Upper lobe of right lung (tissue), 1 donor: ENCODE results near the gene RAB7B. TPM values are rescaled to one million over a fixed set of nuclear protein-coding genes. Genes with fewer than 3 reads are reported as not detected.

Source experiments
- ATAC-seq: fragments of 200-7000 bp; cut with Tn5 transposase; one replicate; pipeline ENCODE4 v1.9.1; 2020; ENCODE audit warnings: mild to moderate bottlenecking, moderate library complexity
- DNase-seq: peaks from one replicate; pipeline ENCODE4 v3.0.0-alpha.2; 2020
- H3K27ac ChIP-seq: fragments of 200-600 bp; one replicate; pipeline ENCODE4 v1.8.0; 2022
- H3K27me3 ChIP-seq: fragments of 200-600 bp; one replicate; pipeline ENCODE4 v1.8.0; 2022; ENCODE audit warnings: mild to moderate bottlenecking
- H3K36me3 ChIP-seq: fragments of 200-600 bp; one replicate; pipeline ENCODE4 v1.8.0; 2022
- H3K4me1 ChIP-seq: fragments of 200-600 bp; one replicate; pipeline ENCODE4 v1.8.0; 2022
- H3K4me3 ChIP-seq: fragments of 200-600 bp; one replicate; pipeline ENCODE4 v1.8.0; 2022; ENCODE audit warnings: mild to moderate bottlenecking
- H3K9me3 ChIP-seq: fragments of 200-600 bp; one replicate; pipeline ENCODE4 v1.8.0; 2022
- intact Hi-C: fragments of 100-400 bp; cut with DNase I; formaldehyde crosslinking; loops from one replicate; pipeline ENCODE4 v1.11.0; 2022
- total RNA-seq: library from RNA; stranded (reverse); fragmentation: NEBNext Ultra II Directional; extraction: Animal tissue kit (Norgen Biotek cat#: 25700); gene quantifications from one replicate; pipeline ENCODE4 v1.2.1, GENCODE V29; 2021
- TF ChIP-seq, protein P1 (sequence below): fragments of 200-600 bp; IDR thresholded peaks from one replicate; pipeline ENCODE4 v1.8.0; 2022; ENCODE audit warnings: antibody characterized with exemption
- donor health status: DM: no; HTN: yes; CAD: no; lungs with severe emphysema.

RAB7B gene
- total RNA-seq, 1 donor from 2014 or later = 7.0 TPM

DNA sequence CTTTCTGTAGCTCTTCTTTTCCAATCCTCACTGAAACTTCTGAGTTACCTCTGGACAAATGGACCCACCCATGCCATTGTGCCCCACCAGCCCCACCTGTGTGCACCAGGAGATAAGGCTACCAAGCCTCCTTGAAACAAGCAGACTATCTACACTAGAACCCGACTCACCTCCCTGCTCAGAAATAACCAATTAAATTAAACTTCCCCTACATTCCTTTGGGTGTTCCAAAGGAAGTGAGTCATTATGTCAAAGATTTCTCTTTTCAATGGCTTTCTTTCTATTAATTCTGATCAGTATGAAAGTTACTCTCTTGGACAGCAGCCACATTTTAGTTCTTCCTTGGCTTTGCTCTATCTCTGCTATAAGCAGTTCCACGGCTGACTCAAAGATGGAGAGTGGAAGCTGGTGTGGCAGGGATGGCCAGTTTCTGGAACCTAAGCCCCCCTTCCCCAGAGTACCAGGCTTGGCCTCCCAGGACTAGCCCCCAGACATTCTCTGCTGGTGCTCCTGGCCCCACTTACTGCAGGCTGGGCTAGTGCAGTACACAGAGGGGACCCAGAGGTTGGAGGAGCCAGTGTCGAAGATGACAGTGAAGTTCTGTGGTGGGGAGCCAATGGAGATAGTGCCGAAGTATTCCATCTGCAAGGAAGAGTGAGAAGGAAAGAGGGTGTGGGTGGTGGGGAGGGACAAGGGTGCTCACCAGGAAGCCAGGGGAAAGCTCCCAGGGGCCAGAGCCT is 18.6 kb upstream of the RAB7B start:
- no peaks in the 10 kb centered on the region for H3K27me3 ChIP-seq
- ATAC-seq = no peak
- TF ChIP-seq, protein P1, sequence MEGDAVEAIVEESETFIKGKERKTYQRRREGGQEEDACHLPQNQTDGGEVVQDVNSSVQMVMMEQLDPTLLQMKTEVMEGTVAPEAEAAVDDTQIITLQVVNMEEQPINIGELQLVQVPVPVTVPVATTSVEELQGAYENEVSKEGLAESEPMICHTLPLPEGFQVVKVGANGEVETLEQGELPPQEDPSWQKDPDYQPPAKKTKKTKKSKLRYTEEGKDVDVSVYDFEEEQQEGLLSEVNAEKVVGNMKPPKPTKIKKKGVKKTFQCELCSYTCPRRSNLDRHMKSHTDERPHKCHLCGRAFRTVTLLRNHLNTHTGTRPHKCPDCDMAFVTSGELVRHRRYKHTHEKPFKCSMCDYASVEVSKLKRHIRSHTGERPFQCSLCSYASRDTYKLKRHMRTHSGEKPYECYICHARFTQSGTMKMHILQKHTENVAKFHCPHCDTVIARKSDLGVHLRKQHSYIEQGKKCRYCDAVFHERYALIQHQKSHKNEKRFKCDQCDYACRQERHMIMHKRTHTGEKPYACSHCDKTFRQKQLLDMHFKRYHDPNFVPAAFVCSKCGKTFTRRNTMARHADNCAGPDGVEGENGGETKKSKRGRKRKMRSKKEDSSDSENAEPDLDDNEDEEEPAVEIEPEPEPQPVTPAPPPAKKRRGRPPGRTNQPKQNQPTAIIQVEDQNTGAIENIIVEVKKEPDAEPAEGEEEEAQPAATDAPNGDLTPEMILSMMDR = no peak
- H3K4me3 ChIP-seq = no peak overlapping the region
- intact Hi-C loops = no loop called here
- H3K9me3 ChIP-seq = no peaks in the 10 kb centered on the region
- H3K36me3 ChIP-seq = no peaks in the 10 kb centered on the region
- H3K27ac ChIP-seq = no peak overlapping the region
- no peaks in the 10 kb centered on the region for H3K4me1 ChIP-seq
- no peak for DNase-seq

DNA sequence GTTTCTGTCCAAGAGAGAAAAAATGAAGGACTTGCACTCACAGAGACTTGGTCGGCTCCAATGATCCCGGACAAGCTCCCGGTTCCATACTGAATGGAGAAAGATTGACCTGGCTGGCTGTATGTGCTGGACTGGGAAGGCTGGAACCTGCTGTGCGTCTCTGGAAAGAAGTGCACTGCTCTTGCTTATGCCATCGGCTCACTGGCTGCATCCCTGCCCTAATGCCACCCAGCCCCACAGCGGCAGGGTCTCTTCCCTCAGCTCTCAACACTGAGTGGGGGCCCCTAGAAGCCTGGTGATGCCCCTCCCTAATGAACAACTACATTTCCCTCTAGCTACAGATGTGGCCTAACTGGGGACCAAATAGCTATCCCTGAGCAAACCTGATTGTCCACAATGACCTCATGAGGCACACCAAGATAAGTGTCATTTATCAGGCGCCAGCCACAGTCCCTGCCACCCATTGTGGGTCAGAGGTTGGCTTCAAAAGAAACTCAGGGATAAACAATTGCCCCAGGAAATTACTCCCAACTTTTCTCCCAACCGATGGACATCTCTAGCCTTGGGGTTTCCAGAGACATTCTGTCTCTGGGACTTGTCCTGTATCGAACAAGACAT is 17.9 kb upstream of the RAB7B start:
- TF ChIP-seq, protein P1 = no peak
- Histone ChIP-seq H3K27ac (no peak overlapping the region), H3K4me3 (no peak overlapping the region), H3K36me3 (no peaks in the 10 kb centered on the region), H3K9me3 (no peaks in the 10 kb centered on the region), H3K4me1 (no peaks in the 10 kb centered on the region), H3K27me3 (no peaks in the 10 kb centered on the region)
- ATAC-seq (no peak), DNase-seq (no peak)
- intact Hi-C loops = no loop called here

DNA sequence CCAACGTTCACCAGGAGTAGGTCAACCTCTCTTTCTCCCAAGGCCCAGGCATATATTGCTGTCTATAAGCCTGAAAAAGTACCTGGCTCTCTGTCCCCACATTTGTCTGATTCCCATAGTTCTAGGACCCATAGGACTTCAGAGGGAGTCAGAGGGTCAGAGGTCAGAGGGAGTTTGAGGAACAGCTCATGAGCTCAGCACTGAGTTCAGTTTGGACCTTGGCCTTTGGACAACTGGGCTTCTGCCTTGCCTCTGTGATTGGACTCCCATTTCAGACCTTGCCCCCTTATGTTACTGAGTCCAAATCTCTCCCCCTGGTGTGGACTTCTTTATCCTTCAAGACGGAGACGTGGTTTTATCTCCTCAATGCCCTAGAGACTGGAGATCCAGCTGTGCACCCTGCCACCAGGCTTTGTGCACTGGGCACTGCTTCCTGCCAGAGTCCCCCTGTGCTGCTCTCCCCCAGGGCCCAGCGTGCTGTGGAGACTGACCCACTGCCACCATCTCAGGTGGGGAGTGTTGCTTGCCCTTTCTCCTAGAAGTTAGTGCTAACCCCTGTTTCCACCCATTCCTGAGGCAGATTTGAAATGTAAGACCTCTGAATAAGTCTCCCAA is 17.3 kb upstream of the RAB7B start:
- no peak overlapping the region for H3K27ac ChIP-seq
- intact Hi-C loops = no loop called here
- ATAC-seq = no peak
- no peaks in the 10 kb centered on the region for H3K27me3 ChIP-seq
- H3K4me1 ChIP-seq = no peaks in the 10 kb centered on the region
- no peak for DNase-seq
- TF ChIP-seq, protein P1 = no peak
- no peaks in the 10 kb centered on the region for H3K9me3 ChIP-seq
- H3K4me3 ChIP-seq = no peak overlapping the region
- no peaks in the 10 kb centered on the region for H3K36me3 ChIP-seq

DNA sequence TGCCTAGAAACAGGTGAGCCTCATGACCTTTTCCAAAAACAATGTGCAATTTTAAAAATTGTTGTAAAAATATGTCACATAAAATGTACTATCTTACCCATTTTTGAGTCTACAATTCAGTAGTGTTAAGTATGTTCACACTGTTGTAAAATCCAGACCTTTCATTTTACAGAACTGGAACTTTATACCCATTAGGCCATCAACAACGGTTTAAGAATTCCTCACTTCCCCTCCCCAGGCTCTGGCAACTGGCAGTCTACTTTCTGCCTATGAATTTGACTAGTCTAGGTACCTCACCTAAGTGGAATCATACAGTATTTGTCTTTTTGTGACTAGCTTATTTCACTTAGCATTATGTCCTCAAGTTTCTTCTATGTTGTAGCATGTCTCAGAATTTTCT is 11.9 kb upstream of the RAB7B start:
- TF ChIP-seq, protein P1 = no peak
- no peak for ATAC-seq
- Histone ChIP-seq H3K4me3 (no peak overlapping the region), H3K27ac (no peak overlapping the region), H3K9me3 (no peaks in the 10 kb centered on the region), H3K36me3 (no peaks in the 10 kb centered on the region), H3K4me1 (no peaks in the 10 kb centered on the region), H3K27me3 (no peaks in the 10 kb centered on the region)
- DNase-seq = no peak
- intact Hi-C loops = no loop called here

DNA sequence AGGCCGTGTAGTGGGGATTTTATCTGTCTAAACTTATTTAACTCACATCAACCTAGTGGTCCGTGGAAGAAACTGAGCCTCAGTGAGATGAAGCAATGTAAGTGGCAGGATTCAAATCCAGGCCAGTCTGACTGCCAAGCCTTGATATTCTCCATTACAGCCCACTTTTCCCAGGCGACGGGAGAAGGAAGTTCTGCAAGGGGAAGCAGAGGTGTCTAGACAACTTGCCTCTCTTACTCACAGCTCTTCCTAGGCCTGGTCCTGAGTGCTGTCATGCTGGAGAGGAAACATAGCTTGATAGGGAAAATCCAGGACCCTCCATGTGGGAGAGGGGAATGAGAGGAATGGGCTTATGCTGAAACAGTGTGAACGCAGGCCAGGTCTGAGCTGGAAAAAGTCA is 11.4 kb upstream of the RAB7B start:
- Histone ChIP-seq H3K9me3 (no peaks in the 10 kb centered on the region), H3K4me3 (no peak overlapping the region), H3K36me3 (no peaks in the 10 kb centered on the region), H3K27ac (no peak overlapping the region), H3K27me3 (no peaks in the 10 kb centered on the region), H3K4me1 (no peaks in the 10 kb centered on the region)
- no peak for DNase-seq
- TF ChIP-seq, protein P1 = no peak
- intact Hi-C loops = no loop called here
- no peak for ATAC-seq
